B cell (primary cell): ENCODE measurements around the gene GALNT18. TPM values are rescaled to one million over a fixed set of nuclear protein-coding genes. Genes with fewer than 3 reads are reported as not detected.

Experiments used
- ATAC-seq: fragments of 200-7000 bp; cut with Tn5 transposase; one replicate; pipeline ENCODE4 v1.10.0; 2021; ENCODE audit warnings: low read depth, mild to moderate bottlenecking, moderate number of reproducible peaks, moderate library complexity
- CTCF ChIA-PET: fragments of 350-600 bp; sonication (Branson Sonifier 250); formaldehyde crosslinking; loops from one replicate; lab custom pipeline; 2021; ENCODE audit warnings: antibody characterized with exemption, inconsistent platforms; lab: Charles Lee
- POLR2A ChIA-PET: fragments of 350-600 bp; sonication (Branson Sonifier 250); formaldehyde crosslinking; loops from one replicate; lab custom pipeline; 2021; ENCODE audit warnings: antibody characterized with exemption; lab: Charles Lee
- DNase-seq: peaks from one replicate; pipeline ENCODE4 v3.0.0; 2013
- H2AFZ ChIP-seq: 2 replicates; pipeline ENCODE4 v1.6.1; 2012; ENCODE audit warnings: mild to moderate bottlenecking, low read depth, low read length; ENCODE audit not compliant: insufficient read depth, poor library complexity, severe bottlenecking
- H3K27ac ChIP-seq, 2 donors: 1 replicate in 1 of 2; 2 replicates in 1 of 2; pipeline ENCODE4 v1.5.1; 2012 to 2013; ENCODE audit warnings: low read length in 2 of 2, mild to moderate bottlenecking in 2 of 2, moderate library complexity in 1 of 2
- H3K27me3 ChIP-seq, 4 experiments: fragments of 200-600 bp in 1 of 4; sonication (generic) in 1 of 4; replicated peaks in 1 of 4; 1 replicate in 2 of 4; 2 replicates in 2 of 4; pipeline versions ENCODE4 v1.6.1 to v1.7.0; 2013 to 2016; ENCODE audit warnings: low read length in 3 of 4, mild to moderate bottlenecking in 2 of 4, mixed read lengths in 1 of 4, moderate library complexity in 1 of 4; ENCODE audit not compliant: insufficient read depth in 4 of 4, control insufficient read depth in 3 of 4; ENCODE audit errors: control extremely low read depth in 1 of 4
- H3K36me3 ChIP-seq, 2 experiments: replicated peaks in 1 of 2; 1 replicate in 1 of 2; 2 replicates in 1 of 2; pipeline versions ENCODE4 v1.6.1 to v1.7.1; 2013; ENCODE audit warnings: low read length in 1 of 2; ENCODE audit not compliant: insufficient read depth in 2 of 2, control insufficient read depth in 1 of 2; ENCODE audit errors: control extremely low read depth in 1 of 2, extremely low read depth in 1 of 2
- H3K4me1 ChIP-seq, 2 donors: fragments of 200-600 bp in 1 of 2; sonication (generic) in 1 of 2; 1 replicate in 1 of 2; 2 replicates in 1 of 2; pipeline versions ENCODE4 v1.5.1 to v1.6.1; 2013 to 2017; ENCODE audit warnings: low read length in 2 of 2; ENCODE audit not compliant: control insufficient read depth in 2 of 2, insufficient read depth in 2 of 2
- H3K4me2 ChIP-seq: replicated peaks from 2 replicates; pipeline ENCODE3; 2012; ENCODE audit warnings: mild to moderate bottlenecking, low read depth, low read length; ENCODE audit not compliant: poor library complexity, severe bottlenecking
- H3K4me3 ChIP-seq, 5 experiments: fragments of 200-600 bp in 1 of 5; sonication (generic) in 1 of 5; 1 replicate in 3 of 5; 2 replicates in 2 of 5; pipeline versions ENCODE4 v1.5.1 to v1.7.0; 2011 to 2016; ENCODE audit warnings: low read length in 4 of 5, mild to moderate bottlenecking in 4 of 5, low read depth in 2 of 5, control low read depth in 1 of 5, moderate library complexity in 1 of 5; ENCODE audit not compliant: insufficient read depth in 1 of 5; ENCODE audit errors: control extremely low read depth in 1 of 5, extremely low read depth in 1 of 5
- H3K79me2 ChIP-seq: fragments of 200-600 bp; sonication (generic); one replicate; pipeline ENCODE4 v1.6.0; 2016; ENCODE audit warnings: low read length; ENCODE audit not compliant: control insufficient read depth, insufficient read depth
- H3K9ac ChIP-seq: fragments of 200-600 bp; sonication (generic); 2 replicates; pipeline ENCODE4 v1.6.1; 2017; ENCODE audit warnings: mild to moderate bottlenecking, low read length, moderate library complexity
- H3K9me3 ChIP-seq, 3 donors: one replicate each; pipeline versions ENCODE4 v1.6.1 to v1.7.1; 2013; ENCODE audit warnings: low read length in 2 of 3; ENCODE audit not compliant: control insufficient read depth in 2 of 3, insufficient read depth in 1 of 3; ENCODE audit errors: control extremely low read depth in 1 of 3
- H4K20me1 ChIP-seq: 2 replicates; pipeline ENCODE4 v1.6.0; 2012; ENCODE audit warnings: mild to moderate bottlenecking, low read length; ENCODE audit not compliant: insufficient read depth, control insufficient read depth, poor library complexity, severe bottlenecking
- H3K27ac Mint-ChIP-seq: one replicate; pipeline ENCODE4 v1.8.0; 2021; ENCODE audit warnings: mixed read lengths
- H3K27me3 Mint-ChIP-seq: one replicate; pipeline ENCODE4 v1.8.0; 2021; ENCODE audit warnings: mixed read lengths
- H3K4me1 Mint-ChIP-seq: one replicate; pipeline ENCODE4 v1.8.0; 2021; ENCODE audit warnings: mixed read lengths
- H3K4me3 Mint-ChIP-seq: one replicate; pipeline ENCODE4 v1.8.0; 2021; ENCODE audit warnings: mixed read lengths
- H3K9me3 Mint-ChIP-seq: one replicate; pipeline ENCODE4 v1.8.0; 2022; ENCODE audit warnings: mixed read lengths; ENCODE audit not compliant: insufficient read depth
- CTCF ChIP-seq: fragments of 200-600 bp; IDR thresholded peaks from one replicate; pipeline ENCODE4 v1.8.0; 2022; ENCODE audit warnings: antibody characterized with exemption, mild to moderate bottlenecking
- EZH2 ChIP-seq: IDR thresholded peaks from 2 replicates; pipeline ENCODE4 v1.6.1; 2012; ENCODE audit warnings: borderline replicate concordance, low read depth, mild to moderate bottlenecking, moderate library complexity, low read length; ENCODE audit not compliant: insufficient read depth, poor library complexity, severe bottlenecking
- WGBS: methylation state at CpG from one replicate; pipeline ENCODE4 v1.1.5; 2013; ENCODE audit warnings: missing lambda C conversion rate; ENCODE audit not compliant: insufficient coverage; 5-methylcytosine and 5-hydroxymethylcytosine counted together
- intact Hi-C: fragments of 100-400 bp; cut with micrococcal nuclease; formaldehyde crosslinking; loops from one replicate; pipeline ENCODE4 v1.10.0; 2022
- polyA plus RNA-seq: library from polyadenylated mRNA; depleted of rRNA; stranded (reverse); fragments of >200 nt; gene quantifications from 2 replicates; pipeline ENCODE4 v1.2.3, GENCODE V29; 2012
- total RNA-seq, 2 donors: library from RNA; stranded (reverse); fragments of 120-200 nt in 1 of 2; gene quantifications; 1 replicate in 1 of 2; 2 replicates in 1 of 2; pipeline versions ENCODE4 v1.2.3 to v1.2.4, GENCODE V29; 2013 to 2022

Gene GALNT18
- total and polyA plus RNA-seq, 2 donors (not counting 1 experiment from before 2014, with no cell fraction given): not detected

- CTCF ChIA-PET: no interaction called here
- H3K4me1 Mint-ChIP-seq: peaks cover 4% of the 10 kb centered on the region
- Histone ChIP-seq H3K4me3 (no peak overlapping the region), H3K79me2 (no peaks in the 10 kb centered on the region), H3K9ac (no peak overlapping the region), H2AFZ (no peak overlapping the region), H3K4me2 (no peak overlapping the region), H3K9me3 (peaks cover 0 to 7% (median 6%) of the 10 kb centered on the region in 3 donors), H3K27me3 (no peaks in the 10 kb centered on the region), H3K36me3 (no peaks in the 10 kb centered on the region), H4K20me1 (no peaks in the 10 kb centered on the region), H3K27ac (no peak overlapping the region), H3K4me1 (no peaks in the 10 kb centered on the region)
- intact Hi-C loops: no loop called here
- H3K27me3 Mint-ChIP-seq: no peaks in the 10 kb centered on the region
- TF ChIP-seq EZH2: no peak
- no peak for TF ChIP-seq CTCF
- no peak overlapping the region for H3K4me3 Mint-ChIP-seq
- no peak for ATAC-seq
- H3K27ac Mint-ChIP-seq: no peak overlapping the region
- H3K9me3 Mint-ChIP-seq: no peaks in the 10 kb centered on the region
- no peak for DNase-seq
- no CpG with 5 or more reads among the region's 1 CpG for WGBS
- POLR2A ChIA-PET: no interaction called here
Measured at GRCh38 chr11:11308249-11308648, 313.6 kb downstream of the GALNT18 start.

GRCh38 chr11:11306855-11307254 lies 314.9 kb downstream of the GALNT18 start:
- ATAC-seq (no peak), DNase-seq (no peak)
- Histone ChIP-seq H3K4me1 (no peaks in the 10 kb centered on the region), H3K36me3 (no peaks in the 10 kb centered on the region), H4K20me1 (no peaks in the 10 kb centered on the region), H3K4me2 (no peak overlapping the region), H3K27ac (no peak overlapping the region), H3K9ac (no peak overlapping the region), H3K79me2 (no peaks in the 10 kb centered on the region), H3K4me3 (no peak overlapping the region), H2AFZ (no peak overlapping the region), H3K9me3 (peaks cover 0 to 7% (median 6%) of the 10 kb centered on the region in 3 donors), H3K27me3 (no peaks in the 10 kb centered on the region)
- H3K9me3 Mint-ChIP-seq: no peaks in the 10 kb centered on the region
- 93% methylated on average over 2 of the region's 2 CpGs for WGBS
- intact Hi-C loops: no loop called here
- H3K4me1 Mint-ChIP-seq: peaks cover 4% of the 10 kb centered on the region
- H3K27me3 Mint-ChIP-seq: peaks cover under 1% of the 10 kb centered on the region
- ChIA-PET POLR2A (no interaction called here), CTCF (no interaction called here)
- H3K27ac Mint-ChIP-seq: no peak overlapping the region
- TF ChIP-seq CTCF (no peak), EZH2 (no peak)
- no peak overlapping the region for H3K4me3 Mint-ChIP-seq
